ENCODE results near the gene PDIK1L.
"Not testable (repeated sequence)": the region's sequence is repeated elsewhere in the genome, so short reads cannot be mapped to it uniquely, and the experiment has no call there.

The PDIK1L gene

DNA sequence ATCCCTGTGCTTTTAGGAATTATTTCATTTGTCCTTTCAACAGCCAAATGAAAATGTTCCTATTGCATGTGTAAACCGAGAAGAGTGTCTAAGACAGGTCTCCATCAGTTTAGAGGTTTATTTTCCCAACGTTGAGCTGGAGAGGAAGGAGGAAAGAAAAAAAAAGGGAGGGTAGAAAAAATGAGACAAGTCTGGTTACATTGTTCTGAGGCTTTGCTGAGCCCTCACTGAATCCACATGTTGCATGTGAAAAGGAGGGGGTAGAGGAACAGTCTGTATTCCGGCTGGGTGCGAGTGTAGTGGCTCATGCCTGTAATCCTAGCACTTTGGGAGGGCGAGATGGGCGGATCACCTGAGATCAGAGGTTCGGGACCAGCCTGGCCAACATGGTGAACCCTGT is 19.2 kb upstream of the PDIK1L start:
- DNase-seq = no peak

DNA sequence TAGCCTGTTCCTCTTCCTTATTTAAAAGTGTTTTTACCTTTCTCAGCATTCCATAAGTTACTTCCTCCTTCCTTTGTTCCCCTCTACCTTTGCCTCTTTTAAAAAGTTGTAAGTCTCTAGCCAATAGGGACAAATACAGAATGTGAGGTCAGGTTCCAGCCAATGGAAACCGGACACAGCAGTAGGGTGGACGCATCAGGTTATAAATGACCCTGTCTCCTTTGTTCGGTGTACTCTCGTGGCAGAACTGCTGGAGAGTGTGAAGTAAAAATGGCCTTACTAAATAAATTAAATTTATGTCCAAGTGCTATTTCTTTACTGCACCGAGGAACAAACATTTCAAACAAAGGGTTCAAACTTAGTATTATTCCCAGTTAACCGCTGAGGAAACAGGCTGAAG is 18.1 kb upstream of the PDIK1L start:
- not testable (repeated sequence) for DNase-seq

DNA sequence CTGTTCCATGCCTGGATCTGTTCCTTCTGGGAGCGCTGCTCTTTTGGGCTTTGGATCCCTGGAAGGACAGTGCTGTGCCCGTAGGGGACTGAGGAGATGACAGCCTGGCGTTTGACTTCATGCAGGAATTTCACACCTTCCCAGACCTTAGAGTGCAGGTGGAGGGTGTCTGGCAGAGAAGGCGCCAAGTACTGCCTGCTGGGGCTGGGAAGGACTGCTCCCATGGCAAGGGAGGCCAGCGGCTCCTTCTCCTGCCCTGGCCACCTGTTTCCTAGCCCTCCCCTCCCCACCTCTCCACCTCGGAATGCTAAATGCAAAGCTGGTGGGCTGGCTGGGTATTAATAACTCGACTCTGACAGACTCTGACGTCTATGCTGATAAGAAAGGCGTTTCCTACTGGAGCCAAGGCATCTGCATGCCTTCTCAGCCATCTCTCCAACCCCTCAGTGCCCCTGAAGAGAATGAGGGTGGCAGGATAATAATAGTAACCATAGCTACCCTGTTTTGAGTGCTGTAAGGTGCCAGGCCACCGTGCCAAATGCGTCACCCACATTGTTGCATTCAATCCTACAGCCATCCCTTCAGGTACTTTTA is 17.5 kb upstream of the PDIK1L start:
- DNase-seq = no peak

DNA sequence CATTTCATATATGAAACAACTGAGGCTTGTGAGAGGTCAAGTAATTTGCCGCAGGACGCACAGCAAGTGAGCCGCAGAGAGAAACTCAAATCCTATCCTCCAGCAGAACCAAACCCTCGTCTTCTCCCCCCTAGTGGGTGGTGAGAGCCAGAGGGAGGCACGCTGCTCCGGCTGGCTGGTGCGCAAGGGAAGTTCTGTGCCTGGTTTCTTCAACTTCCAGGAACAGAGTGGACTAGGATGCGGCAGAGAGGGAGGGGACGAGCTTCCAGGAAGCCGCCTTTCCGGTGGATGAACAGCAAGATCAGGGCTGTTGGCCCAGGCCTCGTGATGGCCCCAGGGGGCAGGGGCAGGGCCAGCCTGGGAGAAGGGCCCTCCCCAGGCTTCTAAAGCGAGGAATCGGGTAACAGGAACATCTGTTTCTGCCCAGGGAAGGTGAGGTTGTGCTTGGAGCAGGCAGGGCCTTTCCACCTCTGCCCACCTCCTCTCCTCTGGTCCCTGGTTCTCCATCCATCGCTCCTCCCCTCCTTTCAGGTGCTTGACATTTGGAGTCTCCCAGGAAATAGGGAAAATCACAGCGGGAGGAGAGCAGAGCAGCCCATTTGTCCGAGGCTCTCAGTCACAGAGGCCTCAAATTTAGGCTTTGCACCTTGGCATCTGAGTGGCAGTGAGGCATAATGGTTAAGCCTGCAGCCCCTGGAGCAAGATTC is 16.8 kb upstream of the PDIK1L start:
- no peak for DNase-seq

DNA sequence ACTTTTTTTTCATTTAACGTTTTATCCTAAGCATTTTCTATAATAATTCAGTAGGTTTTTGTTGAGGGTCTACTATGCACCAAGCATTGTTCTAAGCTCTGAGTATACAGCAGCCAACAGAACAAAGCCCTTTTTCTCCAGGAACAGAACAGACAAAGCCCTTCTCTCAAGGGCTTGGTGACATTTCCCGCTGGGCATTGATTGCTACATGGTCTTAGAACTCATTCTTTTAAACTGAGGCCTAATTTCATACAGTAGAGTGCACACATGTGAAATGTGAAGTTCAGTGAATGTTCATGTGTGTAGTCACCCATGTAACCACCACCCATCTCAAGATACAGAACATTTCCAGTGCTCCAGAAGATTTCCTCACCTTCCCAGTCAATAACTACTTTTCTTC is 15.2 kb upstream of the PDIK1L start:
- DNase-seq = no peak

DNA sequence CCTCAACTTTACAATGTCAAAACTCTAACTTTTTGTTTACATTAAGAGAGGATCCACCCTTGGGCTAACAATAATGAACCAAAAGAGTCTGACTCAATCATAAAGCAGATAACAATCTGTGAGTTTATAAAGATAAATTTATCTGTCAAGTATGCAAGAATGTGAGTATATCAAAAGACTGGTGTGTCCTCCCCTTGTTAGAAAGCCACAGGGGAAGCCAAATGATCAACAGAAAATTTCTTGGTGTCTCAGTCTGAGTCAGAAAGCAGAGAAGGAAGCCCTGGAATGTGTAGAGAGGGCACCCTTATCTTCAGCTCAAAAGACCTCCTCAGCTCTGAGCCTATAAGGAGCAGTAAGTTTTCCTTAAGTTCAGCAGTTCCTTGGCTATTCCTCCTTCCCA is 13.9 kb upstream of the PDIK1L start:
- no peak for DNase-seq

DNA sequence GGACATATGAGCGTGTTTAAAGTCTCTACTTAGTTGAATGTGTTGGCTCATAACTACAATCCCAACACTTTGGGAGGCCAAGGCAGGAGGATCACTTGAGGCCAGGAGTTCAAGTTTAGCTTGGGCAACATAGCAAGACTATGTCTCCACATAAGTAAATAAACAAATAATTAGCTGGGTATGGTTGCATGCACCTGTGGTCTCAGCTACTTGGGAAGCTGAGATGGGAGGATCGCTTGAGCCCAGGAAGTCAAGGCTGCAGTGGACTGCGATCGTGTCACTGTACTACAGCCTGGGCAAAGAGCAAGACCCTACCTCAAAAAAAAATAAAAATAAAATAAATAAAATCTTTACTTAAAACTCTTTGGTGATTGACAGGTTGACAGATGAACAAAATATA is 13.0 kb upstream of the PDIK1L start:
- DNase-seq = no peak

DNA sequence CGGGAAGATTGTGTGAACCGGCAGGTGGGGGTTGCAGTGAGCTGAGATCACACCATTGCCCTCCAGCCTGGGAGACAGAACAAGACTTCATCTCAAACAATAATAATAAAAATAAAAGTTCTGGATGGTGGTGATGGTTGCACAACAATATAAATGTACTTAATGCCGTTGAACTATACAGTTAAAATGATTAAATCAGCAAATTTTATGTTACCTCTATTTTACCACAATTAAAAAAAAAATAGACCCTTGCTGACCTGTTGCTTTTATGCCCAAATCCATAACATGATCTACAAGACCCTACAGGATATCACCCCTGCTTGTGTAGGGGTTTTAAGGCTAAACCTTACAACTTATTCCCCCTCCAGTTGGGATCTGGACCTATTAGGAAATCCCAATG is 11.8 kb upstream of the PDIK1L start:
- no peak for DNase-seq

DNA sequence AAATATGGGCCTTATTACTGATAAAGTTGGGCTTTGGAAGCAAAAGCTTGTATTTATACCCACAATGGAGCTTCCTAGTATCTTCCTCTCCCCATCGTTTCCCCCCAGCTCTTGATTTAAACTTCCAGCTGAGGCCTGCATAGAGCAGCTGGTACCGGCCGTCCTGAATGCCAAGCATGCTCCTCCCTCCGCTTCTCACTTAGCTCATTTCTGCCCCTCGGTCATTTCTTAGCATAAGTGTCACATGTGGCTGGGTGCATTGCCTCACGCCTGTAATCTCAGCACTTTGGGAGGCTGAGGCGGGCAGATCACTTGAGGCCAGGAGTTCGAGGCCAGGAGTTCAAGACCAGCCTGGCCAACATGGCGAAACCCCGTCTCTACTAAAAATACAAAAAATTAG is 11.4 kb upstream of the PDIK1L start:
- not testable (repeated sequence) for DNase-seq

DNA sequence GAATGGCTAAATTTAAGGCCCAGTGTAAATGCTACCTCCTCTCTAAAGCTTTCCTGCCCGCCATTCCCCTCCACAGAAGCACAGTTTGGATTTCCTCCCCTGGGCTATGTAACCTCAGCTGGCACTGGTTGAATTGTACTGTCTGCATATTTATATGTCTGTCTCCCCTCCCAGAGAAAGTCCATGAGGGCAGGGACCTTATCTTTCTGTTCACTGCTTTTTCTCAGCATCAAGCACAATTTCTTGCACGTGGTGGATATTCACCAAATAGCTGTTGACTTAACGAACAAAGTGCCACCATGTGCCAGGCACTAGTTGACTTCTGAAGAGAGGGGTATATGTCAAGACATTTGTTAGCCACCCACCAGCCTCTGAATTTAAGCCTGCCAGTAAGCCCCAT is 9.5 kb upstream of the PDIK1L start:
- no peak for DNase-seq

DNA sequence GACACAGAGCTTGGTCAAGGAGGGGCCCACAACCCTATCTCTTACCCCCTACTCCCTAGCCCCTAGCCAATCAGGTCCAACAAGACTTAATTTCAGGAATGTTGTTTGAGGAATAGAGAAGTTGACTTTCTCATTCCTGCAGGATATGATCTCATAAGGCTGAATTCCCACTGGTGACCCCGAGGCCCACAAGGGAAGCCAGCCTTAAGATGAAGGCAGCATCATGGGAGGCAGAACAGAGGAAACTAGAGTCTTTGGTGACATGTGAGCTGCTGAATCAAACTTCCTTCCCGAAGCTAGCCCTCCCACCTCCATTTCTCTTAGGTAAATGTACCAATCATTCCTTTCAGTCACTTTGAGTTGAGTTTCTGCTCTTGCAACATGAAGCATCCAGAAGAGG is 9.1 kb upstream of the PDIK1L start:
- DNase-seq = no peak

DNA sequence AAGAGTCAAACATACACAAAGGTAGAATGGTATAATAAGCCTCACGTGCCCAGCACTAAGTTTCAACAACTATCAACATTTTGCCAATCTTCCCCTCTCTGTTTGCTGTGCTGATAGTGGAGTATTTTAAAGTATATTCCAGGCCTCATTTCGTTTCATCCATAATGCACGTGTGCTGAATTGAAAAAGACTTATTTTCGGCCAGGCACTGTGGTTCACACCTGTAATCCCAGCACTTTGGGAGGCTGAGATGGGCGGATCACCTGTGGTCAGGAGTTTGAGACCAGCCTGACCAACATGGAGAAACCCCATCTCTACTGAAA is 6.4 kb upstream of the PDIK1L start:
- DNase-seq = not testable (repeated sequence)

DNA sequence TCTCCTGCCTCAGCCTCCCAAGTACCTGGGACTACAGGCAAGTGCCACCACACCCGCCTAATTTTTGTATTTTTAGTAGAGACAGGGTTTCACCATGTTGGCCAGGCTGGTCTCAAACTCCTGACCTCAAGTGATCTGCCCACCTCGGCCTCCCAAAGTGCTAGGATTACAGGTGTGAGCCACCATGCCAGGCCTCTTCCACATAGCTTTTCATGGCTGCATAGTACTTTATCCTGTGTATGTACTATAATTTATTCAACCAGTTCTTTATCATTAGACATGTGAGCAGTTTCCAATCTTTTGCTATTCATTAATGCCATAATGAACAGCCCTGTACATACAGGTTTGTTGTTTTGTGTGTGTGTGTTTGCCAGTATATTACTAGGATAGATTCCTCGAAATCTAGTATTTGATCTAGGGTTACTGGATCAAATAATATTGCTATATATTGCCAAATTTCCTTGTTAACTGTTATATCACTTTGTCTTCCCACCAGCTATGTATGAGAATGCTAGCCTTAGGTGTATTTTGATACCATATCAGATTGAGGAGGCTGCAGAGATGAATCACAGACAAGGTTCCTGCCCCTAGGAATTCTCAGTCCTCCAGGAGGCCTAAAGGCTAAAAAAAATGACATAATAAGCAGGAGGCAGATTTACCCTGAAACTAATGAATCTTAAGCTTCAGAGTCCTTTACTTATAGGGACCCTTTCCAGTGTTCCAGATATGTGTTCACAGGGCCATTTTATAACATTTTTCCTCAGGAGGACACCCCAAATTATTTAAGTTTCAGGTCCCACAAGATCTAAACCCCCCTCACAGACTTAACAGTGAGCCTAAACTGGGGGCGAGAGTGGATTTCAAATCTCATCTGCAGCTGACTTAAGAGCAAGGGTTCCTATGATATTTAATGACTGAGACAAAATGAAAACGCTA is 2.1 kb upstream of the PDIK1L start:
- DNase-seq = no peak

DNA sequence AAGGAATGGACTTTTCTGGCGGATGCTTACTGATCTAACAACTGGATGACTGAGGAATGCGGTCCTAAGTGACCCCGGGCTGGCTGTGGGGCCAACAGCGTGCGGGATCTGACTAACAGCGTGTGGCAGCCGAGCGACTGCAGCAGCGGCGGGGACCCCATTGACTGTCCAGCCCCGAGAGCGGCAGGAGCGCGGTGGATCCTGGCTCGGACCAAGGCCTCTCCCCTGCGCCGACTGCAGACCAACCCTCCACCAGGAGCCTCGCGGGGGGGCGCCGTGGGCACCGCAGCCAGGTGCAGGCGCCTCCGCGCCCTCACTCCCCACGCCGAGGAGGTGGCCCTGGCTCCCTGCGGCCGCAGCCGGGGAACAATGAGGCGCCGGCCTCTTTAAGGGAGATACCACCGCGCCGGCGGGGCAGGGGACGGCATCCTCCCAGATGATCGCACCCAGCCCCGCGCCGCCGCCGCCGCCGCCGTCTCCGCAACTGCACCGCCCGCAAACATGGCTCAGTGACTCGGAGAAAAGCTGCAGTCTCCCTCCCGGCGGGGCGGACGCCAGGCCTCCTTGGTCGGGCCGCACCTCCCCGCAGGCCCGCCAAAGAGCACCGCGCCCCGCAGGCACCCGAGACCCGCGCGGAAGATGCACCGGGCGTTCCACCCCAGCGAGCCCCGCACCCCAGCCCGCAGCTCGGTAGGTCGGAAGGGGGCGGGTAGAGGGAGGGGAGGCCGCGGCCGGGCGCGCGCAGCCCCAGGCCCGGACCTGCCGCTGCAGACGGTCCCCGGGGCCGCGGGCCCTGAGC is 694 bp upstream of the PDIK1L start:
- DNase-seq = peak; percentile 36

DNA sequence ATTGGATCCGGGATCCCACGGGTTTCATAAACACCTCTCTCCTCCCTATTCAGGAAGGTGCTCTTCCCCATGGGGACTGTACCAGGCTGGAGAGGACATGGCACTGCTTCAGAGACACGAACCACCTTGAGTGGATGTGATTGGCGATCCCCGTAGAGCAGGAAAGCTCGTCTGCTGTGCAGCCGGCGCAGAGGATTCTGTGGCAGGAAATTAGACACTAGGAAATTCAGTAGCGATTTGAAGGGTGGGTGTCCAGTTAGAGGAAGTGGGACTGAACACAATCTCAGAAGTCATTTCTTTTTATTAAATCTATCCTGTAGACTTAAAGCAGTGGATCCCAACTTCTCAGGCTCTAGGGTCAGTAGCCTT is 767 bp downstream of the PDIK1L start:
- no peak for DNase-seq

DNA sequence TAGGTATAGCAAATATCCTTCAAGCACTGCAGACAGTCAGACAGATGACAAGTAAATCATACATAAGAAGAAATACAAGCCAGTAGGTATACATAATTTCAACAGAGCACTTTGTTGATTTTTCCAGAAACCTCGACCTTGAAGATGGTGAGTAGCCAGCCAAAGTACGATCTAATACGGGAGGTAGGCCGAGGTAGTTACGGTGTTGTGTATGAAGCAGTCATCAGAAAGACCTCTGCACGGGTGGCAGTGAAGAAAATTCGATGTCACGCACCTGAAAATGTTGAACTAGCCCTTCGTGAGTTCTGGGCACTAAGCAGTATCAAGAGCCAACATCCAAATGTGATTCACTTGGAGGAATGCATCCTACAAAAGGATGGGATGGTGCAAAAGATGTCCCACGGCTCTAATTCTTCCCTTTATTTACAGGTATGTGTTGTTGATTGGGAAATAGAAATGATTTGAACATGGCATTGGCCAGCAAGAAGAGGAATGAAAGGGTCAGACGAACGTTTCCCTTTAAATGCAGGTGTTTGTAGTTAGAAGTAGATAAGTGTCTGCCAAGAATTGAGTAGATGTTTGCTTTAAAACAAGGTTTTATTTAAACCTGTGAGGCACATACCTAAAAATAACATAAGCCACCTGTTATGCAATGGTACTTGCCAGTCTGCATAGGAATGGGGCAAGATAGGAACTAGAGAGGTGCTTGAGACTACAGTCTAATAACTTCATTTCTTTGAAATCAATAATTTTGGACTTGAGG is 2.7 kb downstream of the PDIK1L start:
- DNase-seq = no peak

DNA sequence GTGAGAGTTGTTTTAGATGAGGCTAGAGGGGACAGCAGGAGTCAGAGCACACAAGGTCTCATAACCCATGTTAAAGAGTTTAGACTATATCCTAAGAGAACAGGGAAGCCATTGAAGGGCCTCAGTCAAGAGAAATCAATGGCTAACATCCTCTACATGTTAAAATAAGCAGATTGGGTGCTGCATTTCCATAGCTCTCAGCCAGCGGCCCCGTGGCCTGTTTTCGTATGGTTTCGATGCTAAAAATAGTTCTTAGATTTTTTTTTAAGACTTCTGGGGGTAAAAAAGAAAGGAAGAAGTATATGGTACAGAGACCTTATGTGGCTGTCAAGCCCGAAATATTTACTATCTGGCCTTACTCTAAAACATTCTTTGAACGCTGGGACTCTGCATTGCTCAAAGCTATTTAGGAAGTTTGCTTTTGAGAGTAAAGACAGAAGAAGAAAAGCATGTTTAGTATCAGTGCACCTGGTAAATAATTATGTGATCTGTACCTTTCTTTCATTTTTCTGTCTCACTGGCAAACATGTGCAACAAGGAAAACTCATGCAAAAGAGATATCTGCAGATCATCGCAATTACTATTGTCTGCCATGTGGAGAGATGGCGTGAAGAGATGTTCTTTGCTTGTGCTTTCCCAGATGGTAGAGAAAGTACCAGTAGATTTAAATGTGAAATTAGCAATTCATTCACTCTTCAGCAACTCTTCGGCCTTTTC is 8.4 kb downstream of the PDIK1L start:
- no peak for DNase-seq

DNA sequence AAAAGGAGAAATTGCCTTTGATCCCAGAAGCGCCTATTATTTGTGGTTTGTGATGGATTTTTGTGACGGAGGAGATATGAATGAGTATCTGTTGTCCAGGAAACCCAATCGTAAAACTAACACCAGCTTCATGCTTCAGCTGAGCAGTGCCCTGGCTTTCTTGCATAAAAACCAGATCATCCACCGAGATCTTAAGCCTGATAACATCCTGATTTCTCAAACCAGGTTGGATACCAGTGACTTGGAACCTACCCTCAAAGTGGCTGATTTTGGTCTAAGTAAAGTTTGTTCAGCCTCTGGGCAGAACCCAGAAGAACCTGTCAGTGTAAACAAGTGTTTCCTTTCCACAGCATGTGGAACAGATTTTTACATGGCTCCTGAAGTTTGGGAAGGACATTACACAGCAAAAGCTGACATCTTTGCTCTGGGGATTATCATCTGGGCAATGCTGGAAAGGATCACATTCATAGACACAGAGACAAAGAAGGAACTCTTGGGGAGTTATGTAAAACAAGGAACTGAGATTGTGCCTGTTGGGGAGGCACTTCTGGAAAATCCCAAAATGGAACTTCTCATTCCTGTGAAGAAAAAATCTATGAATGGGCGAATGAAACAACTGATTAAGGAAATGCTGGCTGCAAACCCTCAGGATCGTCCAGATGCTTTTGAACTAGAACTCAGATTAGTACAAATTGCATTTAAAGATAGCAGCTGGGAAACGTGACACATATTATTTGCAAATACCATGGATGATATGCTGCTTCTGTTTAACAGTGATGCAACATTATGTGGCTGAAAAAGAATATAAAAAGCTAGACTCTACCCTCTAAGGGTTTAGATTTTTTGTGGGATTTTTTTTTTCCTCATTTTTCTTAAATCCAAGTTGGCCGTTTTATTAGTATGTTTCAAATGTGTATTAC is 10.5 kb downstream of the PDIK1L start:
- DNase-seq = no peak

DNA sequence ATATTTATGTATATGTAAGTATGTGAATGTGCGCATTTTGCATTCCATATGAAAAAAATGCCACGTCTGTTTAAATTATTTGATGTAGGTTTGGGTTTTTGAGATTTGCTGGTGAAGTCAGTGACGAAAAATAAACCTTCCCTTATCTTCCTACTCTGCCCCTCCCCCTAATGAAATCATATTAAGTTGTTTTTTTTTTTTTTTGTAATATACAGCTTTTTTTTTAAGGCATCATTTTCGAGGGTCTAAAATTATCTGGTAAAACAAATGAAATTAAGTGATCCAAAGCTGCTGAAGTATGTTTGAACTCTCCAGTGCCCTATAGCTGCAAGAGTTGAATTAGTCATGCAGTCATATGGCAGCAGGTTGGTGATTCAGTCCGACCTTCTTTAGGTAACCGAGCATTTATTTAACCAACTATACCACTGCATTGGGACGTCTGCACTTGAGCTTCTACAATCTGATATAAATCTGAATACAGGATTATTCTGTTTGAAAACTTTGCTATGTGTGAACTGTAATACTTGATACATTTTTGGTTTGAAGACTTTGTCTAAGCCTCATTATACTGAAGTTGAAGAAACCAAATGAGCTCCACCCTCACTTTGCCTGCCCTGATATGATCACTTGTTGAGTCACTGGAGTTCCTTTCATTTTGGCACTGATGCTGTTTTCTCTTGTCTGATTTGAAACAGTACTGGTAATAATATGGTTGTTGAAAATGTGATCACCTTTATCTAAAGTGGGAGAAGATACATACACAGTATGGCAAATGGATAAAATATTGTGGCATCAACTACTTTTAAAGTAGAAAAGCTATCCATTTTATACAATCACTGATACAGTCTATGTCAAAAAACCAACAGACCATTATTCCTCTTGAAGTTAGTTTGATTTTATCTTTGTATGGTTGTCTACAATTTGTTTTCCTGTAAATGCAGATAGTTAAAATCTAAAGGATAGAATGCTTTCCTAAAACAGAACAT is 11.7 kb downstream of the PDIK1L start:
- DNase-seq = no peak
